Measurements from ENCODE around the gene SLC6A20. TPM values are rescaled to one million over a fixed set of nuclear protein-coding genes. Genes with fewer than 3 reads are reported as not detected.

Gene SLC6A20
- total and polyA plus RNA-seq, 12 donors = 0.06 to 0.09 TPM; not detected in 10

- intact Hi-C loops (cut with DNase I) = no loop called here
- Histone ChIP-seq H3K9me3 (peaks cover 0 to 27% (median 9%) of the 10 kb centered on the region in 11 donors), H3K27me3 (peaks cover 0 to 23% (median 16%) of the 10 kb centered on the region in 7 donors), H3K4me3 (no peak overlapping the region), H3K27ac (no peak overlapping the region), H3K36me3 (no peaks in the 10 kb centered on the region), H3K4me1 (peaks cover 0 to 3% (median under 1%) of the 10 kb centered on the region in 9 donors)
- ATAC-seq (no peak), DNase-seq (no peak)
- TF ChIP-seq CTCF (IDR thresholded peaks at IDR 0.05) = no peak
- WGBS, 2 donors = 70 to 71% methylated on average over 2 of the region's 2 CpGs
Measured at GRCh38 chr3:45790596-45790995, 5.7 kb downstream of the SLC6A20 start.

GRCh38 chr3:45789235-45789812 lies 7.0 kb downstream of the SLC6A20 start:
- 76 to 88% methylated on average over 4 of the region's 4 CpGs for WGBS, 2 donors
- H3K4me3 ChIP-seq = no peak overlapping the region
- DNase-seq (no peak), ATAC-seq (no peak)
- peaks cover 0 to 28% (median 9%) of the 10 kb centered on the region in 11 donors for H3K9me3 ChIP-seq
- no peak overlapping the region for H3K27ac ChIP-seq
- no peaks in the 10 kb centered on the region for H3K4me1 ChIP-seq
- H3K27me3 ChIP-seq = peaks cover 0 to 12% (median 3%) of the 10 kb centered on the region in 7 donors
- TF ChIP-seq CTCF (IDR thresholded peaks at IDR 0.05) = no peak
- intact Hi-C loops (cut with DNase I) = no loop called here
- no peaks in the 10 kb centered on the region for H3K36me3 ChIP-seq

- no peaks in the 10 kb centered on the region for H3K36me3 ChIP-seq
- DNase-seq (no peak), ATAC-seq (no peak)
- WGBS, 2 donors = 95 to 96% methylated on average over 2 of the region's 2 CpGs
- H3K4me3 ChIP-seq = no peak overlapping the region
- no peak for TF ChIP-seq CTCF (IDR thresholded peaks at IDR 0.05)
- H3K4me1 ChIP-seq = no peaks in the 10 kb centered on the region
- H3K9me3 ChIP-seq = peaks cover 0 to 28% (median 9%) of the 10 kb centered on the region in 11 donors
- no peaks in the 10 kb centered on the region for H3K27me3 ChIP-seq
- H3K27ac ChIP-seq = no peak overlapping the region
- intact Hi-C loops (cut with DNase I) = no loop called here
Measured at GRCh38 chr3:45787551-45787950, 8.8 kb downstream of the SLC6A20 start.

GRCh38 chr3:45786801-45787495 lies 9.4 kb downstream of the SLC6A20 start:
- WGBS, 2 donors = 84 to 96% methylated on average over 4 of the region's 4 CpGs
- no peaks in the 10 kb centered on the region for H3K36me3 ChIP-seq
- H3K4me1 ChIP-seq = no peaks in the 10 kb centered on the region
- H3K9me3 ChIP-seq = peaks cover 0 to 28% (median 9%) of the 10 kb centered on the region in 11 donors
- H3K27ac ChIP-seq = no peak overlapping the region
- DNase-seq (no peak), ATAC-seq (no peak)
- H3K4me3 ChIP-seq = no peak overlapping the region
- no peak for TF ChIP-seq CTCF (IDR thresholded peaks at IDR 0.05)
- intact Hi-C loops (cut with DNase I) = no loop called here
- H3K27me3 ChIP-seq = no peaks in the 10 kb centered on the region
